Measurements from ENCODE around the gene EPB42. TPM values are rescaled to one million over a fixed set of nuclear protein-coding genes. Genes with fewer than 3 reads are reported as not detected.

Gene EPB42
- total RNA-seq, 4 donors from 2014 or later, result not detected

GRCh38 chr15:43212951-43213350 lies 7.9 kb downstream of the EPB42 start:
- Histone ChIP-seq H3K4me3 (replicated peaks in 1 of 3) (no peak overlapping the region), H3K9me3 (no peaks in the 10 kb centered on the region), H3K4me1 (peaks cover 0 to 3% of the 10 kb centered on the region in 2 donors), H3K27me3 (no peaks in the 10 kb centered on the region), H3K36me3 (no peaks in the 10 kb centered on the region), H3K27ac (no peak overlapping the region)
- no peak for TF ChIP-seq POLR2A (IDR thresholded peaks at IDR 0.05)
- TF ChIP-seq, protein P1, sequence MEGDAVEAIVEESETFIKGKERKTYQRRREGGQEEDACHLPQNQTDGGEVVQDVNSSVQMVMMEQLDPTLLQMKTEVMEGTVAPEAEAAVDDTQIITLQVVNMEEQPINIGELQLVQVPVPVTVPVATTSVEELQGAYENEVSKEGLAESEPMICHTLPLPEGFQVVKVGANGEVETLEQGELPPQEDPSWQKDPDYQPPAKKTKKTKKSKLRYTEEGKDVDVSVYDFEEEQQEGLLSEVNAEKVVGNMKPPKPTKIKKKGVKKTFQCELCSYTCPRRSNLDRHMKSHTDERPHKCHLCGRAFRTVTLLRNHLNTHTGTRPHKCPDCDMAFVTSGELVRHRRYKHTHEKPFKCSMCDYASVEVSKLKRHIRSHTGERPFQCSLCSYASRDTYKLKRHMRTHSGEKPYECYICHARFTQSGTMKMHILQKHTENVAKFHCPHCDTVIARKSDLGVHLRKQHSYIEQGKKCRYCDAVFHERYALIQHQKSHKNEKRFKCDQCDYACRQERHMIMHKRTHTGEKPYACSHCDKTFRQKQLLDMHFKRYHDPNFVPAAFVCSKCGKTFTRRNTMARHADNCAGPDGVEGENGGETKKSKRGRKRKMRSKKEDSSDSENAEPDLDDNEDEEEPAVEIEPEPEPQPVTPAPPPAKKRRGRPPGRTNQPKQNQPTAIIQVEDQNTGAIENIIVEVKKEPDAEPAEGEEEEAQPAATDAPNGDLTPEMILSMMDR (IDR thresholded peaks at IDR 0.05), result no peak
- intact Hi-C loops (cut with DNase I), result no loop called here
- no peak for DNase-seq

GRCh38 chr15:43212299-43212698 lies 8.5 kb downstream of the EPB42 start:
- TF ChIP-seq POLR2A (IDR thresholded peaks at IDR 0.05), result no peak
- TF ChIP-seq, protein P1 (IDR thresholded peaks at IDR 0.05), result no peak
- Histone ChIP-seq H3K36me3 (no peaks in the 10 kb centered on the region), H3K4me3 (replicated peaks in 1 of 3) (no peak overlapping the region), H3K9me3 (no peaks in the 10 kb centered on the region), H3K27me3 (no peaks in the 10 kb centered on the region), H3K4me1 (peaks cover 0 to 4% of the 10 kb centered on the region in 2 donors), H3K27ac (no peak overlapping the region)
- no peak for DNase-seq
- intact Hi-C loops (cut with DNase I), result no loop called here
- WGBS, 2 donors, result 81 to 84% methylated on average over 8 of the region's 8 CpGs

DNA sequence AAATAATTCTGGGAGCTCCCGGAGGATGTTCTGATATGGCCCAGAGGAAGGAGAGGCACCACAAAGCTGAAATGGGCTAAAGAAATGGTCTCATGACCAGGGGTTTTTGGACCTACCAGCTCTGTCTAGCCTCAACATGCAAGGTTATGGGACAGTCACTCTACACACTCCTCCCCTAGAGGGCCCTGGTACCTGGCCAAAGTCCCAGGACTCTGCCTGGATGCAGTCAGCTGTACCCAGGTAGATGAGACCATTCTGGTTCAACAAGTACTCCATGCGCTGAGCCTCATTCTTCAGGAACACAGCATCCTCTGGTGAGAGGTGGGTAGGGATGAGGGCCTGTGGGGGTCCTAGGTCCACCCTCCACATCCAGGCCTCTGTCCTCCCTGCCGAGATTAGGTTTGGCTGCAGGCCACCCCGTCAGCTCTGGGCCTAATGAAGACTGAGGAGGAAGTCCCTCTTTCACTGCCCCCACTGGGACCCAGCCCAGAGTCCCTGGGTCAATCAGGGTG lies 9.5 kb downstream of the EPB42 start:
- 89 to 97% methylated on average over 2 to 4 of the region's 4 CpGs for WGBS, 2 donors
- no peaks in the 10 kb centered on the region for H3K9me3 ChIP-seq
- intact Hi-C loops (cut with DNase I), result no loop called here
- H3K27ac ChIP-seq, result no peak overlapping the region
- no peak overlapping the region for H3K4me3 ChIP-seq (replicated peaks in 1 of 3)
- peaks cover 0 to 4% of the 10 kb centered on the region in 2 donors for H3K4me1 ChIP-seq
- TF ChIP-seq, protein P1 (IDR thresholded peaks at IDR 0.05), result no peak
- no peak for TF ChIP-seq POLR2A (IDR thresholded peaks at IDR 0.05)
- DNase-seq, result no peak
- no peaks in the 10 kb centered on the region for H3K27me3 ChIP-seq
- no peaks in the 10 kb centered on the region for H3K36me3 ChIP-seq

- no peak for DNase-seq
- Histone ChIP-seq H3K9me3 (no peaks in the 10 kb centered on the region), H3K27me3 (no peaks in the 10 kb centered on the region), H3K4me1 (peaks cover 0 to 4% of the 10 kb centered on the region in 2 donors), H3K36me3 (no peaks in the 10 kb centered on the region), H3K4me3 (replicated peaks in 1 of 3) (no peak overlapping the region), H3K27ac (no peak overlapping the region)
- intact Hi-C loops (cut with DNase I), result no loop called here
- no peak for TF ChIP-seq POLR2A (IDR thresholded peaks at IDR 0.05)
- TF ChIP-seq, protein P1 (IDR thresholded peaks at IDR 0.05), result no peak
- WGBS, 2 donors, result 86 to 89% methylated on average over 9 of the region's 9 CpGs
Observed at GRCh38 chr15:43210807-43211206, 10.0 kb downstream of the EPB42 start.

- Histone ChIP-seq H3K27ac (no peak overlapping the region), H3K4me1 (peaks cover 0 to 4% of the 10 kb centered on the region in 2 donors), H3K4me3 (replicated peaks in 1 of 3) (no peak overlapping the region), H3K9me3 (no peaks in the 10 kb centered on the region), H3K36me3 (no peaks in the 10 kb centered on the region), H3K27me3 (no peaks in the 10 kb centered on the region)
- DNase-seq, result no peak
- 90% methylated on average over 15 of the region's 15 CpGs for WGBS, 2 donors
- TF ChIP-seq POLR2A (IDR thresholded peaks at IDR 0.05), result no peak
- TF ChIP-seq, protein P1 (IDR thresholded peaks at IDR 0.05), result no peak
- intact Hi-C loops (cut with DNase I), result no loop called here
Observed at GRCh38 chr15:43210172-43210745, 10.6 kb downstream of the EPB42 start.

Measured in thyroid gland (tissue), 4 donors.